HepG2 (cell line): ENCODE measurements around the gene AADAT. TPM values are rescaled to one million over a fixed set of nuclear protein-coding genes. Genes with fewer than 3 reads are reported as not detected.
A peak's percentile ranks its signal among the peaks of the same experiment; 100 is the strongest.

Source experiments
- CAMTA2 ChIP-seq: sonication (generic); formaldehyde crosslinking; IDR thresholded peaks from 2 replicates; pipeline ENCODE4 v1.4.0; 2020; ENCODE audit warnings: mild to moderate bottlenecking, missing genetic modification reagents, borderline replicate concordance
- CREM ChIP-seq, 2 experiments: sonication (generic) in 1 of 2; formaldehyde crosslinking in 1 of 2; IDR thresholded peaks; 2 replicates each; pipeline versions ENCODE4 v1.4.0 to v1.6.1; 2016 to 2020; ENCODE audit warnings: antibody characterized with exemption in 1 of 2, mild to moderate bottlenecking in 1 of 2, missing genetic modification reagents in 1 of 2
- DR1 ChIP-seq: sonication (generic); formaldehyde crosslinking; IDR thresholded peaks from 2 replicates; pipeline ENCODE4 v1.8.0; 2021; ENCODE audit warnings: mild to moderate bottlenecking, missing genetic modification reagents, inconsistent platforms
- KAT7 ChIP-seq: IDR thresholded peaks from 2 replicates; pipeline ENCODE4 v1.6.1; 2018; ENCODE audit warnings: borderline replicate concordance, missing compliant biosample characterization
- ZEB1 ChIP-seq: IDR thresholded peaks from 2 replicates; pipeline ENCODE4 v1.6.1; 2012; ENCODE audit warnings: mild to moderate bottlenecking, low read depth, inconsistent platforms; ENCODE audit not compliant: insufficient replicate concordance
- ZKSCAN8 ChIP-seq: IDR thresholded peaks from 2 replicates; pipeline ENCODE4 v1.6.1; 2016; ENCODE audit warnings: borderline replicate concordance, missing genetic modification reagents, missing compliant biosample characterization
- ZNF251 ChIP-seq: sonication (generic); formaldehyde crosslinking; IDR thresholded peaks from 2 replicates; pipeline ENCODE4 v1.9.0; 2021; ENCODE audit warnings: mild to moderate bottlenecking, missing genetic modification reagents
- ZNF383 ChIP-seq: sonication (generic); formaldehyde crosslinking; IDR thresholded peaks from 2 replicates; pipeline ENCODE4 v1.4.0; 2020; ENCODE audit warnings: missing genetic modification reagents, mild to moderate bottlenecking, borderline replicate concordance
- ZNF441 ChIP-seq: sonication (generic); formaldehyde crosslinking; IDR thresholded peaks from 2 replicates; pipeline ENCODE4 v1.7.0; 2021; ENCODE audit warnings: missing genetic modification reagents, borderline replicate concordance
- polyA plus RNA-seq, 8 experiments: library from polyadenylated mRNA; depleted of rRNA in 3 of 8; stranded (reverse) in 7 of 8; unstranded in 1 of 8; fragments of >200 nt; fragmentation: Illumina TruSeq in 4 of 8; extraction: Trizol in 4 of 8; gene quantifications; 2 replicates each; pipeline versions ENCODE4 v1.2.1 to v1.2.3, GENCODE V29; 2011 to 2016; ENCODE audit warnings: low read depth in 4 of 8, missing spikeins in 1 of 8, mixed read lengths in 1 of 8; ENCODE audit not compliant: insufficient read depth in 1 of 8
- total RNA-seq, 5 experiments: library from RNA; depleted of rRNA; stranded (reverse); fragments of >200 nt; fragmentation: Illumina TruSeq; extraction: Trizol; gene quantifications; 2 replicates each; pipeline ENCODE4 v1.2.3, GENCODE V29; 2016; ENCODE audit warnings: low read depth in 1 of 5
- TF ChIP-seq, protein P1 (sequence below): sonication (generic); formaldehyde crosslinking; IDR thresholded peaks from 2 replicates; pipeline ENCODE4 v1.4.0; 2020; ENCODE audit warnings: missing genetic modification reagents; ENCODE audit errors: not compliant biosample characterization
- TF ChIP-seq, protein P2 (sequence below): sonication (generic); formaldehyde crosslinking; IDR thresholded peaks from 2 replicates; pipeline ENCODE4 v1.5.0; 2020; ENCODE audit warnings: mild to moderate bottlenecking, missing genetic modification reagents

AADAT gene
- total and polyA plus RNA-seq, 2 of the 13 experiments (the other 11 are each of a cell fraction or from before 2014, with no cell fraction given) = 6.1 to 9.1 TPM

- TF ChIP-seq CREM (IDR thresholded peaks at IDR 0.05) (peak; percentile 51; the same call in 1 of the 2 replicates), CREM (CRISPR knock-in tag; IDR thresholded peaks at IDR 0.05) (no peak), ZNF383 (no peak), DR1 (CRISPR knock-in tag) (peak; percentile 44; the same call in 1 of the 2 replicates), ZNF251 (CRISPR knock-in tag) (0 out of 2 replicates have a peak, but pooled peaks have one; percentile 86), ZEB1 (no peak), CAMTA2 (CRISPR knock-in tag) (no peak), ZNF441 (CRISPR knock-in tag) (no peak), ZKSCAN8 (CRISPR knock-in tag) (no peak), KAT7 (CRISPR knock-in tag) (no peak)
- TF ChIP-seq, protein P1, sequence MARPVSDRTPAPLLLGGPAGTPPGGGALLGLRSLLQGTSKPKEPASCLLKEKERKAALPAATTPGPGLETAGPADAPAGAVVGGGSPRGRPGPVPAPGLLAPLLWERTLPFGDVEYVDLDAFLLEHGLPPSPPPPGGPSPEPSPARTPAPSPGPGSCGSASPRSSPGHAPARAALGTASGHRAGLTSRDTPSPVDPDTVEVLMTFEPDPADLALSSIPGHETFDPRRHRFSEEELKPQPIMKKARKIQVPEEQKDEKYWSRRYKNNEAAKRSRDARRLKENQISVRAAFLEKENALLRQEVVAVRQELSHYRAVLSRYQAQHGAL (CRISPR knock-in tag) = no peak
- TF ChIP-seq, protein P2, sequence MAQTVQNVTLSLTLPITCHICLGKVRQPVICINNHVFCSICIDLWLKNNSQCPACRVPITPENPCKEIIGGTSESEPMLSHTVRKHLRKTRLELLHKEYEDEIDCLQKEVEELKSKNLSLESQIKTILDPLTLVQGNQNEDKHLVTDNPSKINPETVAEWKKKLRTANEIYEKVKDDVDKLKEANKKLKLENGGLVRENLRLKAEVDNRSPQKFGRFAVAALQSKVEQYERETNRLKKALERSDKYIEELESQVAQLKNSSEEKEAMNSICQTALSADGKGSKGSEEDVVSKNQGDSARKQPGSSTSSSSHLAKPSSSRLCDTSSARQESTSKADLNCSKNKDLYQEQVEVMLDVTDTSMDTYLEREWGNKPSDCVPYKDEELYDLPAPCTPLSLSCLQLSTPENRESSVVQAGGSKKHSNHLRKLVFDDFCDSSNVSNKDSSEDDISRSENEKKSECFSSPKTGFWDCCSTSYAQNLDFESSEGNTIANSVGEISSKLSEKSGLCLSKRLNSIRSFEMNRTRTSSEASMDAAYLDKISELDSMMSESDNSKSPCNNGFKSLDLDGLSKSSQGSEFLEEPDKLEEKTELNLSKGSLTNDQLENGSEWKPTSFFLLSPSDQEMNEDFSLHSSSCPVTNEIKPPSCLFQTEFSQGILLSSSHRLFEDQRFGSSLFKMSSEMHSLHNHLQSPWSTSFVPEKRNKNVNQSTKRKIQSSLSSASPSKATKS (CRISPR knock-in tag) = peak; percentile 47; the same call in 1 of the 2 replicates
Observed at GRCh38 chr4:170027181-170027829, 62.5 kb downstream of the AADAT start (continued).
